HepG2 (cell line): Measurements from ENCODE around the gene ZNF330. TPM values are rescaled to one million over a fixed set of nuclear protein-coding genes. Genes with fewer than 3 reads are reported as not detected.

Experiments
- ARID4A ChIP-seq: sonication (generic); formaldehyde crosslinking; IDR thresholded peaks from 2 replicates; pipeline ENCODE4 v1.5.0; 2020; ENCODE audit warnings: mild to moderate bottlenecking, missing genetic modification reagents, borderline replicate concordance
- ARID5B ChIP-seq: IDR thresholded peaks from 2 replicates; pipeline ENCODE4 v1.4.0; 2020; ENCODE audit warnings: mild to moderate bottlenecking, missing genetic modification reagents
- EED ChIP-seq: sonication (generic); formaldehyde crosslinking; IDR thresholded peaks from 2 replicates; pipeline ENCODE4 v1.5.0; 2020; ENCODE audit warnings: mild to moderate bottlenecking, missing genetic modification reagents
- ETV5 ChIP-seq: IDR thresholded peaks from 2 replicates; pipeline ENCODE4 v1.6.1; 2018; ENCODE audit warnings: missing biosample characterization, missing genetic modification reagents, inconsistent platforms, borderline replicate concordance
- EZH2 ChIP-seq: conservative IDR thresholded peaks from 2 replicates; pipeline ENCODE4 v1.6.1; 2012; ENCODE audit warnings: mild to moderate bottlenecking, low read depth, low read length, moderate library complexity
- MED1 ChIP-seq: sonication (generic); formaldehyde crosslinking; IDR thresholded peaks from 2 replicates; pipeline ENCODE4 v1.4.0; 2020; ENCODE audit warnings: missing genetic modification reagents
- MEIS1 ChIP-seq: sonication (generic); formaldehyde crosslinking; IDR thresholded peaks from 2 replicates; pipeline ENCODE4 v1.9.0; 2021; ENCODE audit warnings: mild to moderate bottlenecking, missing genetic modification reagents, moderate library complexity, borderline replicate concordance
- NFIB ChIP-seq: sonication (generic); formaldehyde crosslinking; IDR thresholded peaks from 2 replicates; pipeline ENCODE4 v1.9.0; 2021; ENCODE audit warnings: missing genetic modification reagents, mild to moderate bottlenecking, borderline replicate concordance
- STAT6 ChIP-seq: sonication (generic); formaldehyde crosslinking; IDR thresholded peaks from 2 replicates; pipeline ENCODE4 v1.4.0; 2020; ENCODE audit warnings: missing genetic modification reagents, mild to moderate bottlenecking, borderline replicate concordance
- YEATS4 ChIP-seq: sonication (generic); formaldehyde crosslinking; IDR thresholded peaks from 2 replicates; pipeline ENCODE4 v1.4.0; 2020; ENCODE audit warnings: missing genetic modification reagents, borderline replicate concordance
- ZBTB44 ChIP-seq: sonication (generic); formaldehyde crosslinking; IDR thresholded peaks from 2 replicates; pipeline ENCODE4 v1.4.0; 2020; ENCODE audit warnings: missing genetic modification reagents
- ZNF350 ChIP-seq: sonication (generic); formaldehyde crosslinking; IDR thresholded peaks from 2 replicates; pipeline ENCODE4 v1.4.0; 2020; ENCODE audit warnings: mild to moderate bottlenecking, low read depth, missing genetic modification reagents, borderline replicate concordance
- ZNF567 ChIP-seq: sonication (generic); formaldehyde crosslinking; IDR thresholded peaks from 2 replicates; pipeline ENCODE4 v1.8.1; 2023; ENCODE audit warnings: mild to moderate bottlenecking, missing genetic modification reagents, borderline replicate concordance
- polyA plus RNA-seq, 8 experiments: library from polyadenylated mRNA; depleted of rRNA in 3 of 8; stranded (reverse) in 7 of 8; unstranded in 1 of 8; fragments of >200 nt; fragmentation: Illumina TruSeq in 4 of 8; extraction: Trizol in 4 of 8; gene quantifications; 2 replicates each; pipeline versions ENCODE4 v1.2.1 to v1.2.3, GENCODE V29; 2011 to 2016; ENCODE audit warnings: low read depth in 4 of 8, missing spikeins in 1 of 8, mixed read lengths in 1 of 8; ENCODE audit not compliant: insufficient read depth in 1 of 8
- total RNA-seq, 5 experiments: library from RNA; depleted of rRNA; stranded (reverse); fragments of >200 nt; fragmentation: Illumina TruSeq; extraction: Trizol; gene quantifications; 2 replicates each; pipeline ENCODE4 v1.2.3, GENCODE V29; 2016; ENCODE audit warnings: low read depth in 1 of 5

ZNF330 gene
- total and polyA plus RNA-seq, 2 of the 13 experiments (the other 11 are each of a cell fraction or from before 2014, with no cell fraction given), result 23.3 to 43.4 TPM

- TF ChIP-seq ARID4A (CRISPR knock-in tag), result peak; percentile 90
- peak; percentile 87; the same call in 1 of the 2 replicates for TF ChIP-seq ZNF350 (CRISPR knock-in tag)
- TF ChIP-seq ZNF567 (CRISPR knock-in tag), result peak; percentile 55; the same call in 1 of the 2 replicates
- TF ChIP-seq ARID5B (CRISPR knock-in tag), result peak; percentile 29; the same call in 1 of the 2 replicates
- TF ChIP-seq STAT6 (CRISPR knock-in tag), result 0 out of 2 replicates have a peak, but pooled peaks have one; percentile 41
- TF ChIP-seq MEIS1, result peak; percentile 58; the same call in 1 of the 2 replicates
- peak; percentile 22; the same call in 1 of the 2 replicates for TF ChIP-seq MED1 (CRISPR knock-in tag)
- 0 out of 2 replicates have a peak, but pooled peaks have one; percentile 12 for TF ChIP-seq ZBTB44
- TF ChIP-seq ETV5, result peak; percentile 67; the same call in 1 of the 2 replicates
- TF ChIP-seq NFIB (CRISPR knock-in tag), result no peak
- TF ChIP-seq EED (CRISPR knock-in tag), result peak; percentile 90; the same call in 1 of the 2 replicates
- TF ChIP-seq YEATS4, result peak; percentile 87
- no peak for TF ChIP-seq EZH2
These were observed at the start of gene ZNF330 (continued) for GRCh38 chr4:141220691-141221659.
